GM12875 (cell line): ENCODE results near the gene APBA2.

Experiments
- H3K4me3 ChIP-seq: one replicate; pipeline ENCODE4 v1.5.1; 2011; ENCODE audit warnings: low read depth, low read length, control low read depth
- TF ChIP-seq, protein P1 (sequence below): IDR thresholded peaks from 2 replicates; pipeline ENCODE4 v1.5.1; 2011; ENCODE audit warnings: low read depth, mild to moderate bottlenecking, control low read depth, inconsistent platforms, low read length, moderate library complexity, borderline replicate concordance; ENCODE audit not compliant: insufficient read depth

Gene APBA2

DNA sequence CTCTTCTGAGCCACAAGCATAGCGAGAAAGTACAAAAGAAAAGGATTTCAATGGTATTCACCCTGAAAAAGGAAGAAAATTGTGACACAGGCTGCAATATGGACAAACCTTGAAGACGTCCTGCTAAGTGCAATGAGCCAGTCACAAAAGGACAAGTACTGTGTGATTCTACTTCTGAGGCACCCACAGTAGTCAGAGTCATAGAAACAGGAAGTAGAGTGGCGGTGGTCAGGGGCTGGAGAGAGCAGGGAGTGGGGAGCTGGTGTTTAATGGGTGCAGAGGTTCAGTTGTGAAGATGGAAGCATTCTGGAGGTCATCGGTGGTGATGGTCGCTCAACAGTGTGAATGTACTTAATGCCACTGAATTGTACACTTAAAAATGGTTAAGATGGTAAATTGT, 180.5 kb downstream of the APBA2 start:
- TF ChIP-seq, protein P1, sequence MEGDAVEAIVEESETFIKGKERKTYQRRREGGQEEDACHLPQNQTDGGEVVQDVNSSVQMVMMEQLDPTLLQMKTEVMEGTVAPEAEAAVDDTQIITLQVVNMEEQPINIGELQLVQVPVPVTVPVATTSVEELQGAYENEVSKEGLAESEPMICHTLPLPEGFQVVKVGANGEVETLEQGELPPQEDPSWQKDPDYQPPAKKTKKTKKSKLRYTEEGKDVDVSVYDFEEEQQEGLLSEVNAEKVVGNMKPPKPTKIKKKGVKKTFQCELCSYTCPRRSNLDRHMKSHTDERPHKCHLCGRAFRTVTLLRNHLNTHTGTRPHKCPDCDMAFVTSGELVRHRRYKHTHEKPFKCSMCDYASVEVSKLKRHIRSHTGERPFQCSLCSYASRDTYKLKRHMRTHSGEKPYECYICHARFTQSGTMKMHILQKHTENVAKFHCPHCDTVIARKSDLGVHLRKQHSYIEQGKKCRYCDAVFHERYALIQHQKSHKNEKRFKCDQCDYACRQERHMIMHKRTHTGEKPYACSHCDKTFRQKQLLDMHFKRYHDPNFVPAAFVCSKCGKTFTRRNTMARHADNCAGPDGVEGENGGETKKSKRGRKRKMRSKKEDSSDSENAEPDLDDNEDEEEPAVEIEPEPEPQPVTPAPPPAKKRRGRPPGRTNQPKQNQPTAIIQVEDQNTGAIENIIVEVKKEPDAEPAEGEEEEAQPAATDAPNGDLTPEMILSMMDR, result no peak
- no peak overlapping the region for H3K4me3 ChIP-seq

DNA sequence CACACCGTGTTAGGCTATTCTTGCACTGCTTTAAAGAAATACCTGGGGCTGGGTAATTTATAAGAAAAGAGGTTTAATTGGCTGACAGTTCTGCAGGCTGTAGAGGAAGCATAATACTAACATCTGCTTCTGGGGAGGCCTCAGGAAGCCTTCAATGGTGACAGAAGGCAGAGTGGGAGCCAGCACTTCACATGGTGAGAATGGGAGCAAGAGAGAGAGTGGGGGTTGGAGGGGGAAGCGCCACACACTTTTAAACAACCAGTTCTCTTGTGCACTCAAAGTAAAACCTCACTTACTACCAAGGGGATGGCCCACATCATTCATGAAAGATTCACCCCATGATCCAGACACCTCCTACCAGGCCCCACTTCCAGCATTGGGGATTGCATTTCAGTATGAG, 181.1 kb downstream of the APBA2 start:
- TF ChIP-seq, protein P1, result no peak
- no peak overlapping the region for H3K4me3 ChIP-seq

DNA sequence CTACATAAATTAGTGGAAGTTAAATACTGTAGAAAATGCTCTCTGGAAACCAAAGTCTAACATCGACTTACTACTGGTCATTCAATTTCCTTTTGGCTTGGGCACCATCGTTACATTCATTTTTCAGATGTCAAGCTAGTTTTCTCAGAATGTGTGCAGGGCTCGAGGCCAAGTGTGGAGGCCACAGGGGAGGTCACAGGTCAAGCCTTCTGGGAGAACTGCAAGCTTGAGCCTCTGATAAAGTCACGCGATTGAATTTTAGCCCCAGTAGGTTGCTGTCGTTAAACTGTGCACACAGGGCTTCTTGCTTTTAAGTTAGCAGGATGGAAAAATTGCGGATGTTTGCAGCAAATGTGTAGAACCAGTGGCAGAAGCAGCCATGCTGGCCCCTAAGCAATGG, 182.2 kb downstream of the APBA2 start:
- TF ChIP-seq, protein P1, result no peak

DNA sequence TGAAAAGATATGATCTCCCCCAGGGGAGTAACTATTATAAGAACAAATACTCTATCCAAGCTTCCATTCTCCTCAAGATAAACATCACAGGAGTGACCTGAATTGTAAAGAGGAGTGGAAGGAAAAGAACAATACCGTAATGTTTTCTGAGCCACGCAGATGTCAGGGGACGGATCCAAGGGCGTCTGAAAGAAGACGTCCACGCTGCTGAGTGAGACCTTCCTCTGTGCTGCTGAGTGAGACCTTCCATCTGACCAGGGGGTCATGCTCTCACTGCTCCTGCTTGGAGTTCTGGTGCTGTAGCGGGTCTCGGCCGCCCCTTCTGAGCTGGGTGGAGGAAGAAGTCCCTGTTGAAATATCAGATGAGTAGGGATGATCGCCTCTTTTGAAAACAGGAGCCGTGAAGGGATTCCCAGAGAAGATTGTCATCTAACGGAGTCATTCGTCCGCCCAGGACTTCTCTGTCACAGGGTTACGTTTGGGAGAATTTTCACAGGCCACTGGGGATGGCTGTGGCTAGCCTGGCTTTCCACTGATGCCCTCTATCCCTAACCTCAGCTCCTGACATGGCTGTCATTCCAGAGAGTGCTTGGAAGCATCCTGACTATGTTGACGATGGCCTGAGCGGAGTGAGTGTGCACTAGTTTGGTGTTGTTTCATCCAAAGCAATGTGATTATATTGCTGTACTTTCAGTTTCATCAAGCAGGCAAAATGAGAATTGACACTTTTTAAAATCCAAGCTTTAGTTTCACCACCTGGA, 184.9 kb downstream of the APBA2 start:
- TF ChIP-seq, protein P1, result no peak
- no peak overlapping the region for H3K4me3 ChIP-seq

More for the DNA sequence above, 182.2 kb downstream of the APBA2 start:
- H3K4me3 ChIP-seq, result no peak overlapping the region

DNA sequence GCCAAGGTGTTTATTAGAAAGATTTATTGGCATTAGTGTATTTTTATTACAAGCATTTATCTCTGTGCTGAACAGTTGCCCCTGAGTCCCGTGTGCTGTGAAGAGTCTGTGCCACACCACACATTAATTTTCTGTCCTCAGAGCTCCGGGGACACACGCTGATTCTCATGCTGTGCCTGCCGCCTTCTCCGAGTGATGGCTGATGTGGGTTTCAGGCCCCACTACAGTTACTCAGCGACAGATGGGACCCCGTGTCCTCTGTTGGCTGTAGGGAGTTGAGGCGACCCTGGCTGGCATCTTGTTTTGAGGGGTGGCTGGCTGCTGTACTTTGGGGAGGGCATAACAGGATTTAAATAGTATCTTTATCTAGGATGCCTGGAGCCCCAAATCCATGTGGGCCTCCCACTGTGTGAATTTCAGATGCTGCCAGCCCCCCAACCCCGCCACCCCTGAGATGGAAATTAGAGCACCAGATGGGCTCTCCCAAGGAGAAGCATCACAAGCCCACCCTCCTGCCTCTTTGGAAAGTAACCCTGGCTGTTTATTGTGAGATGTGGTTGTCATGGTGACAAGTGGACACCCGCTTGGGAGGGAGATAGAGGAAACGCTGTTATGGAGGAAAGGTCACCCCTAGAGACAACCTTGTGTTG, 185.6 kb downstream of the APBA2 start:
- TF ChIP-seq, protein P1, result no peak
- no peak overlapping the region for H3K4me3 ChIP-seq

DNA sequence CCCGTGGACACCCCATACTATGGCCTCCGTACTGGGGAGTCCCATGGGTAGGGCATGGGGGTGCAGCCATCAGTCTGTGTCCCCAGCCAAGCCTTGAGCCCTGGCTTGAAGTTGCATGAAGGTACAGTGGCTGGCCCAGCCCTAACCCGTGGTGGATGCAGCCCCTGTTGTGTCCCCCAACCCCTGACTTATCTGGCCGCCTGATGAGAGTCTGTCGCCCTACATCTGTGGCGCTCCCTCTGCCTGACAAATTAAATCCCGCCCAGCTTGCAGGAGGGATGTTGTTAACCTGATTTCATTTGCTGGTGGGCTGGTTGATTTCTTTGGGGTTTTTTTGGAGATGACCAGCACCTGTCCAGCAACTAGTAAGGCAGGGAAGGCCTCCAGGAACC, 186.1 kb downstream of the APBA2 start:
- TF ChIP-seq, protein P1, result no peak
- no peak overlapping the region for H3K4me3 ChIP-seq

DNA sequence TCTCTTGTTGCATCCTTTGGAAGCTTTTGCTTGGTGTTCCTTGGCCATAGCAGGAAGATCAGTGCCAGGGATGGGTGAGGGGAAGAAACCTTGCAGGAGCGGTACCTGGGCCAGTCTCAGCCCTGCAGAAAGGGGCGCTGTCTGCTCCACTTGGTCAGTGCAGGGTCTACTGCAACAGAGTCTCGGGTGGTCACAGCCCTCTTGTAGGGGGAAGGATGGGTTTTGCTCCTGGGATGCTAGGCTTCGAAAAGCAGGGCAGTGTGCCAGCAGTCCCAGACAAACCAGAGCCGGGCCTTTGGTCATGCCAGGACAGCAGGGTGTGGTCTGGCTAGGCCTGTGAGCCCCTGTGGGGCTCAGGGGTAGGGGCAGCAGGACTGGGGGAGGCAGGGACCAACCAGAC, 186.7 kb downstream of the APBA2 start:
- no peak overlapping the region for H3K4me3 ChIP-seq
- TF ChIP-seq, protein P1, result no peak
